Stimulated activated CD8-positive, alpha-beta memory T cell treated with anti-CD3 and anti-CD28 coated beads, Interleukin-4, amount 100 ng/mL, for 48 hours (primary cell): ENCODE results near the gene PNPO.
"Not testable (repeated sequence)": the region's sequence is repeated elsewhere in the genome, so short reads cannot be mapped to it uniquely, and the experiment has no call there.

Source experiments
- DNase-seq: peaks from one replicate; pipeline ENCODE4 v3.0.0-alpha.2; 2020

Gene PNPO

DNA sequence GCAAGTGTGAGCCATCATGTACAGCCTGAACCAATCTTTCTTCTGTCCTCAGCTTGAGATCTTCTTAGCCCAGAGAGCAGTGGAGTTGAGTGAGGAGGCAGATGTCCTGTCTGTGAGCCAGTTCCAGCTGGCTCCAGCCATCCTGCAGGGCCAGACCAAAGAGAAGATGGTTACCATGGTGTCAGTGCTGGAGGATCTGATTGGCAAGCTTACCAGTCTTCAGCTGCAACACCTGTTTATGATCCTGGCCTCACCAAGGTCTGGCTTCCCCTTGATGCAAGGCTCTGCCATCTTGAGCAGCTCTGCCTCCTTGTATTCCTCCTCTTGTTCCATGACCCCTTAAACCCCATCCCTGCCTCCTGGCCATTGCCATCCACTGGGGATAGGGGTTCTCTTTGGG lies 39.2 kb downstream of the PNPO start:
- no peak for DNase-seq

DNA sequence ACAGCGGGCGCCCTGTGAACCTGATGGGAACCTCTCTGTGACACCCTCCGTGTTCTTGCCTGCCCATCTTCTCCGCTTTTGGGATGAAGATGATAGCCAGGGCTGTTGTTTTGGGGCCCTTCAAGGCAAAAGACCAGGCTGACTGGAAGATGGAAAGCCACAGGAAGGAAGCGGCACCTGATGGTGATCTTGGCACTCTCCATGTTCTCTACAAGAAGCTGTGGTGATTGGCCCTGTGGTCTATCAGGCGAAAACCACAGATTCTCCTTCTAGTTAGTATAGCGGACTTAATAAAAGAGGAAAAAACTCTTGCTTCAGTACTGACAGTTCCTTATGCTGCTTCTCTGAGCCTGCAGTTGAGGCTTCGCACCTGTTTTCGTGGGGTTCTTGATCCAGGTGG lies 40.1 kb downstream of the PNPO start:
- DNase-seq = no peak

DNA sequence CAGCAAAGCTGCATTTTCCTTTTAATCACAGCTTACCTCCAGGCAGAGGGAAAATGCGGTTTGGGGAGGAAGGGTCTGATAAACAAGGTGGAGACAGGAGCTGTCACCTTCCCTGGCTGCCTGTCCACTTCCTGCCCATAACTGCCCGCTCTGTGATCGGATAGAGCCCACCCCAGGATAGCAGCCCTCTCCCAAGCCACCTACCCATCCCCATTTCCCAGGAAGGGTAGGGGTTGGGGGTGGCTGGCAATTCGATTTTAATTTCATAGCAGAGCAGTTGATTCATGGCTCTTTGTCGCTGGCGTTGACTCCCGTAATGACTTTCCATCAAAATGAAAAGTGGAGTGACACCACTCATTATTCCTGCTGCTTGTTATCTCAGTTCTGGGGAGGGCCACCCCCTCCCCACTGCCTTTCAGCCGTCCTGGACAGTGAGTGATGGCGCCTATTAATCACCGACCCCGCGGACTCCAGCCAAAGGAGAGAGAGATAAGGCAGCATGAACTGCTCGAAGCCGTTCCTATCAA lies 40.8 kb downstream of the PNPO start:
- no peak for DNase-seq

DNA sequence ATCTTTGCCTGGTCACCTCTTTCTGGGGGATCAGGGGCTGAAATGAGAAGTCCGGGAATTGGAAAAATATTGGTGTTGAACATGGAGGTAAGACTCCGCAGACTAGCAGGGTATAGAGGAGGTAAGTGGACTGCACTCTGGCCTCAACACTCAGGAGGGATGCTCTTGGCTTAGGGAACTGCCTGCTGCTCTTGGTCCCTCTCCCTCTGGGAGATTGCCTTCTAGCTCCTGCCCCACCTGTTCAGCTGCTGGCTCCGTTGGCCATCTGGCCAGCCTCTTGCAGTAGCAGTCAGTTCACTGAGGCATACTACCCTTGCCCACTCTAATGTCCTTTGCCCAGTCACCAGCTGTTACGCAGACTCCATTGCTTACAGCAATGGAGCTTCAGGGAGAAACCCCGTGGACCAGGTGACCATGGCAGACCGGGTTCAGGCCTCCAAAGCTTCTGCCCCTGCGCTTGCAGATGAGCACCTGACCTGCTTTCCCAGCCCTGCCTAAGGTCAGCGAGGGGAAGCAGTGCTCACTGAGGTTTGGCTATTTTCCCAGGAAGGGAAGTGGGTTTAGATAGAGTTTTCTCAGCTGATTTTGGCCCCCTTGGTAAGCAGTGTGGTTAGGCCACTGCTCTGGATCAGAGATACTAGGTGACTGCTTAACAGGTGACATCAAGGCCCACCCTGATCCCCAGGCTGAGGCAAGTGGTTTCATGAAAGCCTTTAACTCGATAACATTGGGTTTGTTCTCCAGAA lies 41.4 kb downstream of the PNPO start:
- no peak for DNase-seq

DNA sequence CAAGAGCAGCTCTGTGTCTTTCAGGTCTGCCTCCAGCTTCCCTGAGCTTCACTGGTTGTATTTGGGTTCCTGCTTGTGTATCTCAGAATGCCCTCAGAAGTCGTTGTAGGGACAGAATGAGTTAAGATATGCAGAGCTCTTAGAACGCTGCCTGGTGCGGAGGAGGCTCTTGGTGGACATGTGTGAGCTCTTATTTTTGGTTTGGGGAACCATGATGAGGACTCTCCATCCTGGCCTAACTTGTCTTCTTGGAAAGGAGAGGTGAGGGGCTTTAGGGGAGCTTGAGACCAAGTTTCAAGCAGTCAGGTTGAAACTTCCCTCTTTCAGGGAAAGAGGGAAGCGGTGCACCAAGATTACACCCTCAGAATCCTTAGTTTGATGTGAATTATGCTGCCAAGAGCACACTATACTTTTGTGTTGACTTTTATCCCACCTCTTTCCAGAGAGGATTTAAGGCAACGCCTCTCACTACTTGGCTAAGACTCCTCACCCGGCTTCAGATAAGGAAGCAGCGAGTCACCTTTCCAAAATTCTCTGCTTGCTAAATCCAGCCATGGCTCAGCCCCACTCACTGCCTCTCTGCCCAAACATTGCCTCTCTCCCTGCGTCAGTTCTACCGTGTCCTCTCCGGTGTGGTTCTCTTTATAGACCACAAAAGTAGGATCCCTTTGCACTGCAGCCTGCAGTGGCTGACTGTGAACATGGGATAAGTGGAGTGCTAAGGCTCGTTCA lies 42.3 kb downstream of the PNPO start:
- DNase-seq = no peak

DNA sequence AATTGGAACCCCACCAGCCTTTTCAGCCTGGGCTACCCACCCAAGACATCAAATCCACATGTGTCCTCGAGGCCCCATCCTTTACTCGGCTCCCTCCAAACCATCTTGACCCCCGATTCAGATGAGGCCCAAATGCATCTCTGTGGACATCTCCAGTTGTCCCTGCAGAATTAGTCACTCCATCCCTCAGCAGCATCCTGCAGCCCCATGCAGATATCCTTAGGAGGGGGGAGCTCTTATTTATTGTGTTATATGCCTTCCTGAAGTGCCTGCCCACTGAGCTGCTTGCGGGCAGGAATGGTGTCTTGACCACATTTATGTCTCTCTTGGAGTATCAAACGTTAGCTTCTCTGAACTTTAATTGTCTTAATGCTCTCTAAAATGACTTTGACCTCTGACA lies 45.1 kb downstream of the PNPO start:
- DNase-seq = no peak

DNA sequence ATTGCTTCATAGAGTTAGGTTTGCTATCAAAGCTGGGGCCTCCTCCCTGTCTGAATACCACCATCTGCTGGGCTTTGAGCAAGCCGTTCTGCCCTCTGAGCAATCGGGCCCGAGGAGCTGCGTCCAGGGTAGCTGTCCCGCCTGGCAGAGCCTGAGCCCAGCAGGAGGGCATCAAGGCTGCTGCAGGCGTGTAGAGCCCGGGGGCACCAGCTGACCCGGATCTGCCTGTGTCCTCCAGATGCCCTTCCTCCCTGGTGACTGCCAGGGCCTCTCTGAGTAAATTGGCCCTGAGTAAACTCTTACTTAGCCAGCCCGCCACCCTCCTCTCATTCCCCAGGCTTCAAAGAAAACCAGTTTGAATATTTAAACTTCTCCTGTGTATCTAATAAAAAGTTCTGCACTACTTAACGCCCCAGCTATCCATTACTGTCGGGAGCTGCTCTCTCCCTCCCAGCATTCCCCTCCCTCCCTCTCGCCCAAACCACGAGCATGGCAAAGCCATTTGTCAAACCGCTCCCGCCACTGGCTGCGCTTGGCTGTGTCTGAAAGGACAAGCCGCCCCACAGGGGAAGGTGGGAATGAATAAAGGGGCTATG lies 46.0 kb downstream of the PNPO start:
- DNase-seq = no peak

DNA sequence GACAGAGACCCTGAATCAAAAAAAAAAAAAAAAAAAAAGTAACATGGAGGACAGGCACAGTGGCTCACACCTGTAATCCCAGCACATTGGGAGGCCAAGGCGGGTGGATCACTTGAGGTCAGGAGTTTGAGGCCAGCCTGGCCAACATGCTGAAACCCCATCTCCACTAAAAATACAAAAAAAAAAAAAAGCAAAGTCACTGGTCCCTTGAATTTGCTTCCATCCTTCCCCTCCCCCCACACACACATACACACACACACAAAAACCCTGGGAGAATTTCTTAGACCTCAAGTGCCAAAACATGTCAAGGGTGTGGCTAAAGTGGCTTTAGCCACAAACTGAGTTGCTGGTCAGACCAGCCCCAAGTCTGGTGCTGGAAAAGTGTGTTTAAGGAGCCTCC lies 47.1 kb downstream of the PNPO start:
- DNase-seq = not testable (repeated sequence)

DNA sequence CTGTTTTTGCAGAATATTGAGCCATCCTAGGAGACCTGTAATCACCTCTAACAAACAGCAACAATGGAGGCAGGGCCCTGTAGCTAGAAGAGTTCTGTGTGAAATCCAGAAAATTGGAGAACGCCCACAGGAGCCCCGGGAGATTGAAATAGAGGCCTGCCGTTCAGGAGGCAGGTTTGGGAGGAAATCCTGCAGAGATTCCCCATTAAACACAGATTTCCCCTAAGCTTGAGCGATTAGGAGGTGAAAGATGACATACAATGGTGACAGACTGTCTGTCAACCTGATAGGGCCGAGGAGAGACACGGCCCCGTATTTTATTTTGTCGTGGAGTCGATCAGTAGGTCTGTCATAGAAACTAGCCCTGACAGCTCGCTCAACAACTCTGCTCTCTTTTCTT lies 47.8 kb downstream of the PNPO start:
- DNase-seq = no peak

DNA sequence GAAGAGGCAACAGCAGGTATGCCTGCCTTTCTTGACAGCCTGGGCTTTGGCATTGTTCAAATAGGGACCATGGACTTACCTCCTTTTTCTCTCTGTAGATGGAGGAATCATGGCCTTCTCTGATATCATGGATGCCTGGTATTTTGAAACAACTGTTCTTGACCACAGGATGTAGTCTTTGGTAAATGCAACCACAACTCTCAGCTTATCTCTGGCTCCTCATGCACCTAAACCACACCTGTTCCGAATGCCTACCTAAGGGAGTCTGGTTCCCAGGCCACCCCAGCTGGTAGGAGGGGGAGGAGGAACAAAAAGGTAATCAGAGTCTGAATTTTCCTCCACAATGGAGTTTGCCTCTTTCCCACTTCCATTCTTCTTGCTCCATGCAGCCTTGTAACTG lies 48.3 kb downstream of the PNPO start:
- DNase-seq = no peak

DNA sequence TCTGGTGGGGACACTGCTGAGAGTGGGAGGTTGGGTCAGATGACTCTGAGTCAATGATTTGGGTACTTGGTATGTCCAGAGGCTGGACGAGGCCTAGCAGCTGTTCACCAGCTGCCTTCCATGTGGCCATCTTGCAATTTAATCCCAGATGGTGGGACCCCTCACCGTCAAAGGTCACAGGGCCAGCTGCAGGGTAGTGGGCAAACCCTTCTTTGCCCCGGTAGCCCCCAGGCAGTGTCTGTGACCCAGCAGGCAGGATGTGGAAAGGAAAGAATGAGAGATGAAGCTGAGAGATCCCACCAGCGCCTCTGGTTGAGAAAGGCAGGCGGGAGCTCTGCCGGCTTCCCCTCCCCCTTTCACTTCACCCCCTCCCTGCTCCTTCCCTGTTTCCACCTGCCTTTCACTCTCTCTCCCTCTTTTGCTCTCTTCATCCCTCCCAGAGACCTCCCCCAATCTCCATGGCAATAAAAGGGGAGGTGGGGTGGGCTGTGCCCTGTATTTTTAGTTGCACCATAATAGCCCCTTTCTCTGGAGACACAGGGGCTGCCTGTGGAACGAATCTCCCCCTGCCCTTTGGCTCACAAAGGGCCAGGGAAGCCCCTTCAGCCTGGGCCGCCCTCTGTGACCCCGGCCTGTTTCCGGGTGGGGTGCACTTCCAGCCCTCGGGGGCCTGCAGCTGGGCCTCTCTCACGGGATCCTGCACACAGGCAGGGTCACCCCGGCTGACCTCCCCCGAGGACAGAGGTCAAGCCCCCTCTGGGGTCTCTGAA lies 49.8 kb downstream of the PNPO start:
- DNase-seq = no peak

DNA sequence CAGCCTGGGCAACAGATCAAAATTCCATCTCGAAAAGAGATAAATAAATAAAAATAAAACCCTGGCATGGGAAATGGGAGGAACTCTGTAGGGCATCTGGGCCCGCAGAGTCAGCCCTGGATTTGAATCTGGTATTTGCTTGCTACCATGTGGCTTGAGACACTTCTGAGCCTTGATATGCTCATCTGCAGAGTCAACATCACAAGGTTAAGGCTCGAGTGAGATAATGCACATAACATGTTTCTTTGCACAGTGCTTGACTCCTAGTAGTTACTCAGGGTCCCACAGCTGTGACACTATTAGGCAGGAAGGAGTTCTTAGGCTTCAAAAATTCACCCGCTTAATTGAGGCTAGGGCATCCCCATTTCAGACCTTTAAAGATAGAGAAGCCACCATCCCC lies 50.8 kb downstream of the PNPO start:
- no peak for DNase-seq

DNA sequence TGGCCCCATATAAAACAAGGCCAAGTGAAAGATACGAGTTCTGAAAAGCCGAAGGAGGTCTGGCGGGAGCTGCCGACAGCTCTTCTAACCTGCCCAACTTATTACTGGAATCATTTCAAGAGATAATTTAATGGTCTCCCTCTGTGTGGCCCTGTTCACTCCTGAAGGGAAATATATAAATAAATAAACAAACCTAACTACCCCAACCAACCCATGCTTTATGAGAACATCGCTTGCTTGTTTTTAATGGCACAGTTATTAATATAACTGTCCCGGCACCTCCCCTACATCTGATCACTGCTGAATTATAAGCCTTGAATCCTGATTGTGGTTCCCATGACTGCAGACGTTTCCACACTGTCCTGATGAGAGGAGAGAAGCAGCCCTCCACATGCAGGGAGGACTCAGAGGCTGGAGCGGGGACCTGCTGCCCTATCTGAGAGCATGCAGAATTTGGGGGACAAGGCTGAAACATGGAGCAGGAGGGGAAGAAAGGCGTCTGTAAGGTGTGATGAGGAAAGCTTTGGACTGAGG lies 51.7 kb downstream of the PNPO start:
- DNase-seq = no peak

DNA sequence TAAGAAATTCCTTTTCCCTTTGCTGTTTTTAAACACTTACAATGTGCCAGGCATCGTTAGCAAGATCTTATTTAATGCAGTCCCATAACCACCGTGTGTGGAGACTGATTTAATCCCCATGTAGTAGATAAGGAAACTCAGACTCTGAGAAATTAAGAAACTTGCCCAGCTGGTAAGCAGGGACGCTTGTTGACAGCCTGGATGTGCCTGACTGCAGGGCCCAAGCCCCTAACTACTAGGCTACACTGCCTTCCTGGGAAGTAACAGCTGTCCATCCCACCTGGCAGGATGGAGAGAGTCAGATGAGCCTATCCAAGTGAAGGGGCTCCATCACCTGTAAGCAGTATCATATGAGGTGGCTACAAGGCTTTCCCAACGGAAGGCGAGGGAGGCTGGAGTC lies 52.6 kb downstream of the PNPO start:
- no peak for DNase-seq

DNA sequence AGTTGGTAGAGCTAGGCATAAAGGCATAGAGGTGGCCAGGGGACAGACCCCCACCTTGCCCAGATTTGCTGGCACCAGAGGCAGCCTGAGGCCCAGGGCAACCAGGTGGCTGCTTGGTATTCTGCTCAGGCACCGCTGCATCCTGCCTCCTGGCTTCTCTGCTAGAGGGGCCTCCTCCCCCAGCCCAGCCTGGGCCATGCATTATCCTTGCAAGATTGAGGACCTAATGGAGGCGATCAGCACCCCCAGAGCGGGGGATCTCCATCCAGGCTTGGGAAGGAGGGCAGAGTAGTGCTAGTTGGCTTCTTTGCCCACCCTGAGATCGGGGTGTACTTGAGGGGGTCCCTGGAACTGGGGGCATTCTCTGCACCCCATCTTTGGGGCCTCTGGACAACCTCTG lies 53.4 kb downstream of the PNPO start:
- DNase-seq = no peak

DNA sequence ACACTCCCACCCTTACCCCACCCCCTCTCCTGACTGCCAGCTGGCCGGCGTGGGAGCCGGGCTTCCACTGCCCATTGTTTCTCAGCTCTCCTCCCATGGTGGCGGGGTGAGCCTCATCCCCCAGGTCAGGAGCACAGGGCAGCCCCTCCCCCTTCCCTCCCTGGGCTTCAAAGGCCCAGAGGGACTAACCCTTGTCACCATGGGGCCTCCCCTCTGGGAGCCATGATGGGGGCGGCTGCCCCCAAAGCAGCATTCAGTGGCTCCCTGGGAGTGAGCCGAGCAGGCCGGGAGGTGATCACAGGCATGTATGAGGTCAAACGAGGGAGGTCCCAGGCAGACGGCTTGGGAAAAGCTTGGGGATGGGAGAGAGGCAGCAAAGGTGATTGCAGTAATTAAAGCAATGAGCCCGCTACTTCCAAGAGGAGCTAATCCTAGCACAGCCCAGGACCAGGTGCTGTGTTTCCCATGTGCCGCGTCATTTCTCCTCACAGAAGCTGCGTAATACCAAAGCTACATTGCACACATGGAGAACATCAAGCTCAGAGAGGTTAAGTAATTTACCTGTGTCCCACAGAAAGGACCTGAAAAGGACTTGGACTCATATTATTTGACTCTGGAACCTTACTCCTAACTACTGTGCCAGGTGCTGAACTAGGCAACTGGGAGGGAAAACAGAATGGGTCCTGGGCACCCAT lies 54.0 kb downstream of the PNPO start:
- DNase-seq = no peak

DNA sequence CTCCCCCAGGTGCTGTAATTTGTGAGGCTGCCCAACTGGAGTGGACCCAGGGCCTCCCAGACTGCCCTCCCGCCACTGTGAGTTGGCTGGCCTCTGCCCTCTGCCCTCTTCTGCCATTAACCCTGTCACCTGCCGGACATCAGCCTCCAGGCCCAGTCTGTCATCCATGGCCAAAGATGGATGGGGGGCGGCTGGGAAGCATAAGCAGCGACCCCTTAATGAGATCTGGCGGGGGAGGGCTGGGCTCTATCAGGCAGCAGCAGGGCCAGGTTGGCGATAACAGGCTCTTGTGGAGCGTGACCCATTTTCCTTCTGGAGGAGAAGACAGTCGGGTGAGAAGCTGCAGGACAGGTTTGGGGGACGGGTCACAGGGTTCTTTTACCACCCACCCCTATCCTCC lies 54.8 kb downstream of the PNPO start:
- DNase-seq = no peak

DNA sequence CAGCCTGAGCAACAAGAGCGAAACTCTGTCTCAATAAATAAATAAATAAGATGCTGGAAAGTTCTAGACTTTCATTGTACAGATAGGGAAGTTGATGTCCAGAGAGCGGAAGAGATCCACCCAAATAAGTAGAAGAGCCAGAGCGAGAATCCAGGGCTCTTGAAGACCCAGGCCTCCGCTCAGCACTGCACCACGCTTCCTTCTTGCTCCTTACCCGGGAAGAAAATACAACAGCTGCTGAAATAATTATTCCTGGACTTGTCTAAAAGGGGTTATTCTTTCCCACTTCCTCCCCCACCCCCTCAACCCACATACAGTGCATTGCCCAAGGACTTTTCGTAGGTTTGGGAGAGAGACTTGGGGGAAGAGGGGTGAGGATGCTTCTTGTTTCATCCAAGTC lies 56.2 kb downstream of the PNPO start:
- no peak for DNase-seq

DNA sequence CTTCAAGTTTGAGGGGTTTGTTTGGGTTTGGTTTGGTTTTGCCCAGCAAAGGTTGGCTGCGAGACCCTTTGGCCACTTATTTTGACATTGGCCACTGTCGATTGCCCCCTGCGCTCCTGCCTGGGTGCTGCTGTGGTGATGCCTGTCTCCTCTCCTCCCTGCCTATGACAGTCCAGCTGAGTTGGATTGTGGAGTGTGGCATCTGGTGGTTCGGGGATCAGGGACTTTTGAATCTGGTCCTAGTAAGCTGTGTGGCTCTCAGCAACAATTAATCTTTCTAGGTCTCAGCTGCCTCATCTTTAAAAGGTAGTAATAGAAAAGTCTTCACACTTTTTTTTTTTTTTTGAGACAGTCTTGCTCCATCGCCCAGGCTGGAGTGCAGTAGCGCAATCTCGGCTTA lies 56.7 kb downstream of the PNPO start:
- no peak for DNase-seq
